Coronary artery (tissue), 2 donors: Measurements from ENCODE around the gene IL1R2.

Source experiments
- DNase-seq: peaks from one replicate; pipeline ENCODE4 v3.0.0-alpha.2; 2017; ENCODE audit warnings: low spot score
- H3K27ac ChIP-seq, 2 donors: fragments of 200-600 bp; sonication (generic); one replicate each; pipeline ENCODE4 v1.5.1; 2016 to 2019
- H3K4me3 ChIP-seq: fragments of 200-600 bp; sonication (generic); 2 replicates; pipeline ENCODE4 v1.5.1; 2016; ENCODE audit warnings: mild to moderate bottlenecking, moderate library complexity
- TF ChIP-seq, protein P1 (sequence below): fragments of 200-600 bp; sonication (generic); IDR thresholded peaks from one replicate; pipeline ENCODE4 v1.5.1; 2019; ENCODE audit warnings: antibody characterized with exemption

Gene IL1R2, protein sequence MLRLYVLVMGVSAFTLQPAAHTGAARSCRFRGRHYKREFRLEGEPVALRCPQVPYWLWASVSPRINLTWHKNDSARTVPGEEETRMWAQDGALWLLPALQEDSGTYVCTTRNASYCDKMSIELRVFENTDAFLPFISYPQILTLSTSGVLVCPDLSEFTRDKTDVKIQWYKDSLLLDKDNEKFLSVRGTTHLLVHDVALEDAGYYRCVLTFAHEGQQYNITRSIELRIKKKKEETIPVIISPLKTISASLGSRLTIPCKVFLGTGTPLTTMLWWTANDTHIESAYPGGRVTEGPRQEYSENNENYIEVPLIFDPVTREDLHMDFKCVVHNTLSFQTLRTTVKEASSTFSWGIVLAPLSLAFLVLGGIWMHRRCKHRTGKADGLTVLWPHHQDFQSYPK

DNA sequence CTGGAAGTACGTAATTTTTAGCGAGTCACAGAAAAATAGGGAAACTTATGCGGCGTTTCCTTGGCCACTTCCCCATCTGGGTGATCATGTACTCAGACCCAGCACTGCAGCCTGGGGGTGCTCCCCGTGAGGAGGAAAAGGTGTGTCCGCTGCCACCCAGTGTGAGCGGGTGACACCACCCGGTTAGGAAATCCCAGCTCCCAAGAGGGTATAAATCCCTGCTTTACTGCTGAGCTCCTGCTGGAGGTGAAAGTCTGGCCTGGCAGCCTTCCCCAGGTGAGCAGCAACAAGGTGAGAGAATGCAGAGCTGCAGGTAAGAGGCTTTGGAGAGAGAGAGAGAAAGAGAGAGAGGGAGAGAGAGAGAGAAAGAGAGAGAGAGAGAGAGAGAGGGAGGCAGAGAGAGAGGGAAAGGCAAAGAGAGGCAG, at the start of gene IL1R2:
IL1R2 (plus strand) TSS at position 240 of the 425 bp plus-strand sequence. CDS start 16,616 bp downstream, outside the sequence.
- no peak for DNase-seq
- no peak within 1 kb of the TSS for H3K27ac ChIP-seq
- TF ChIP-seq, protein P1, sequence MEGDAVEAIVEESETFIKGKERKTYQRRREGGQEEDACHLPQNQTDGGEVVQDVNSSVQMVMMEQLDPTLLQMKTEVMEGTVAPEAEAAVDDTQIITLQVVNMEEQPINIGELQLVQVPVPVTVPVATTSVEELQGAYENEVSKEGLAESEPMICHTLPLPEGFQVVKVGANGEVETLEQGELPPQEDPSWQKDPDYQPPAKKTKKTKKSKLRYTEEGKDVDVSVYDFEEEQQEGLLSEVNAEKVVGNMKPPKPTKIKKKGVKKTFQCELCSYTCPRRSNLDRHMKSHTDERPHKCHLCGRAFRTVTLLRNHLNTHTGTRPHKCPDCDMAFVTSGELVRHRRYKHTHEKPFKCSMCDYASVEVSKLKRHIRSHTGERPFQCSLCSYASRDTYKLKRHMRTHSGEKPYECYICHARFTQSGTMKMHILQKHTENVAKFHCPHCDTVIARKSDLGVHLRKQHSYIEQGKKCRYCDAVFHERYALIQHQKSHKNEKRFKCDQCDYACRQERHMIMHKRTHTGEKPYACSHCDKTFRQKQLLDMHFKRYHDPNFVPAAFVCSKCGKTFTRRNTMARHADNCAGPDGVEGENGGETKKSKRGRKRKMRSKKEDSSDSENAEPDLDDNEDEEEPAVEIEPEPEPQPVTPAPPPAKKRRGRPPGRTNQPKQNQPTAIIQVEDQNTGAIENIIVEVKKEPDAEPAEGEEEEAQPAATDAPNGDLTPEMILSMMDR = no peak
- no peak within 1 kb of the TSS for H3K4me3 ChIP-seq

DNA sequence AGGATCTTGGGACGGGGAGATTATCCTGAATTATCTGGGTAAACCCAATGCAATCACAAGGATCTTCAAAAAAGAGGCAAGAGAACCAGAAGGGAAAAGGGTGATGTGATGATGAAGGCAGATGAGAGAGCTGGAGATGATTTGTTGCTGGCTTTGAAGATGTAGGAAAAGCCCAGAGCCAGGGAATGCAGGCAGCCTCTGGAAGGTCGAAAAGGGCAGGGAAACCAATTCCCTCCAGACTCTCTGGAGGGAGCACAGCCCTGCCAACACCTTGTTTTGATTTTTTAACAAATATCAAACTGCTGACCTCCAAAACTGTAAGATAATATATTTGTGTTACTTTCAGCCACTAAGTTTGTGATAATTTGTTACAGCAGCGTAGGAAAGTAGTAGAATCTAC, 48.9 kb upstream of the IL1R2 start:
- Histone ChIP-seq H3K4me3 (no peak overlapping the region), H3K27ac (no peak overlapping the region)
- DNase-seq = no peak
- TF ChIP-seq, protein P1 = no peak

DNA sequence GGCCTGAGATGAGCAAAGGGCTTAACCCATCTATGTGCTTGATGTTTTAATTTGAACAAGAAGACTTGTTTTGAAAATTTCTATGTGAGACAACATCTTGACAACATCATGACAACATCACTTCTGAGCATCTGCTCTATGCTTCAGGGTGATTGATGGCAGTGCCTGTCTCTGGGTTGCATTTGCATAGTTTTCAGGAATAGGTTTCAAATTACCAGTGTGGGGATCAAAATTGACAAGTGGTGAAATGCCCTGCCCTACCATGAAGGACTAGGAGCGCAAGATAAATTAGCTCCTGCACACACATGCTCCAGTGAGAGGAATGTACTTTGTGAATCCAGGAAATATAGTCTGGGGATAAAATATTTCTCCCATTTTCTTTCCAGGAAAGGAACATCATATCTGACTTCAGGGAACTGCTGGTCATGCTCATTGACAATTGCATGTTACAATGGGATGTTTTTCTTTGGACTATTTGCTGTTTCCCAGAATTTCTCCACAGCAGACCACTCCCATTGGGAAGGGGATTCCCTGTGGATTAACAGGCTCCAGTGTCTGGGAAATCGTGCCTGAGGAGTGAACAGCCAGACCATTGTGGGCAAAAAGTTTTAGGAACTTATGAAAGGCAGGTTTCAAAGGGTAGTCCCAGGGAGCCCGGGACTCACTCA, 45.3 kb upstream of the IL1R2 start:
- H3K4me3 ChIP-seq = no peak overlapping the region
- H3K27ac ChIP-seq = no peak overlapping the region
- TF ChIP-seq, protein P1 = no peak
- no peak for DNase-seq

DNA sequence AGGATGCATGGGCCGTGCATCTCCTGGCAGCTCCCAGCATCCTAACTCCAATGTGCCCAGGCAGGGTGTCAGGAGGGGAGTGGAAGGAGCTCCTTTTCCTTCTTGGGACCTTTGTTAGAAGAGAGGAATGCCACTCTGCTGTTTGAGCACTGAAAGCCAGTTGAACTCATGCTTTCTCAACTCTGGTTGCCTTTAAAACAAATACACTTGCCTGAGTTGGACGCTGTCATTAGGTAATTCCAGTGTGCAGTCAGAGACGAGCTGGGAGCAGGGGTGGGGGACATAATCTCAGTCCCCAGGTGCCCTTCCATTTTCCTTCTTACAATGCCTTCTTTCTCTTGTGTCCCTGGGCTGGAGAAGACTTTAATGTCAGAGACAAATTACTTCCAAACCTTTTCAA, 44.4 kb upstream of the IL1R2 start:
- Histone ChIP-seq H3K27ac (no peak overlapping the region), H3K4me3 (no peak overlapping the region)
- no peak for DNase-seq
- TF ChIP-seq, protein P1 = no peak

DNA sequence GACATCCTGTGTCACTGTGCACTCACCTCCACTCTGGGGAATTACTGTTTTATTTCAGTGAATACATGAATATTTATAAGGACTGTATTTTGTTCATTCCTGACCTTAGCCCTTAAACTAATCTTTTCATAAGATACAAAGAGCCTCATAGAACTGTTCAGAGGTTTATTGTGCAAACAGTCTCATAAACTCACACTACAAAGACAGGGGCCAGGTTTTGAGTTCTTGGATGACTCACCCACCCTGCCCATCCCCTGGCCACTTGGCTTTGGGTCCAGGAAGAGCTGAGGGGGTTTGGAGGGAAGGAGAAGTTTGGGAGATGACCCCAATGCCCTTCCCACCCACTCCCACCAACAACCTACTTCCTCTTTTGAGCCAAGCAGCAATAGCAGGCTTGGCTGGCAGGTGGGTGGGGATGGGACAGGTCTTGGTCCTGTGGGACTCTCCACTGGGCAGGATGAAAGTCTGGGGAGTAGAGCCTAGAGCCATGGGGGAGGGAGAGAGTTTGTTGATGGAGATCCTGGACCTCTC, 43.1 kb upstream of the IL1R2 start:
- no peak overlapping the region for H3K27ac ChIP-seq
- no peak overlapping the region for H3K4me3 ChIP-seq
- no peak for DNase-seq
- TF ChIP-seq, protein P1 = no peak

DNA sequence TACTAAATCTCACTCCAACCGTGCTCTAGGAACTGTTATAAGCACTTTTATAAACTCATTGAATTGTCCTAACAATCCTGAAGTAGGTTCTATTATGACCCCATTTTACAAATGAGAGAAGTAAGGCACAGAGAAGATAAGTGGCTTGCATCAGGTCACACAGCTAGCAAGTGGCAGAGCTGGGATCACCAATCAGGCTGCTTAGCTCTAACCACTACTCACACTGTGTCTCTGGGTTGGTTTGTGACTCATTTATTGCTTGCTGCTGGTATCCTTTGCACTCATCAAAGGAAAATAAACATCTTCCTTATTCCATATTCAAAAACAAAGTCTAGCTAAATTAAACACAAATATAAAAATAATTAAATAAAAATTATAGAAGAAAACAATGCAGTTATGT, 42.5 kb upstream of the IL1R2 start:
- Histone ChIP-seq H3K27ac (no peak overlapping the region), H3K4me3 (no peak overlapping the region)
- DNase-seq = no peak
- TF ChIP-seq, protein P1 = no peak
